ENCODE results near the gene ZNF598.

Gene ZNF598

GRCh38 chr16:2047330-2048115 is 37.9 kb upstream of the ZNF598 start, which contains the start of the genes NTHL1 and TSC2:
Gene NTHL1 (minus strand): TSS chr16:2047834. CDS start chr16:2047823, 11 bp downstream.
Gene TSC2 (plus strand): TSS chr16:2047985. CDS start chr16:2048616, 631 bp downstream.
- FAIRE-seq (peak; percentile 96), DNase-seq (ENCODE audit: insufficient read length) (peak; percentile 99)
- TF ChIP-seq POLR2A (IDR thresholded peaks at IDR 0.05; ENCODE audit: low read depth, low read length): peak; percentile 65; the same call in 1 of the 2 replicates
- no peak for TF ChIP-seq TAF1 (IDR thresholded peaks at IDR 0.05; ENCODE audit: borderline replicate concordance, low read depth, low read length)

- no peak for TF ChIP-seq POLR2A (IDR thresholded peaks at IDR 0.05; ENCODE audit: low read depth, low read length)
- TF ChIP-seq POLR2AphosphoS5 (IDR thresholded peaks at IDR 0.05; ENCODE audit: low read depth, low read length): no peak
- DNase-seq (ENCODE audit: insufficient read length): no peak
- FAIRE-seq: no peak
These were observed 37.3 kb upstream of the ZNF598 start for GRCh38 chr16:2046893-2047329.

- TF ChIP-seq TAF1 (IDR thresholded peaks at IDR 0.05; ENCODE audit: borderline replicate concordance, low read depth, low read length) (no peak), POLR2AphosphoS5 (IDR thresholded peaks at IDR 0.05; ENCODE audit: low read depth, low read length) (no peak), POLR2A (IDR thresholded peaks at IDR 0.05; ENCODE audit: low read depth, low read length) (no peak)
- FAIRE-seq: no peak
- no peak for DNase-seq (ENCODE audit: insufficient read length)
These were observed 36.6 kb upstream of the ZNF598 start for GRCh38 chr16:2045965-2046892.

- DNase-seq (ENCODE audit: insufficient read length) (no peak), FAIRE-seq (no peak)
- no peak for TF ChIP-seq TAF1 (IDR thresholded peaks at IDR 0.05; ENCODE audit: borderline replicate concordance, low read depth, low read length)
- no peak for TF ChIP-seq POLR2A (IDR thresholded peaks at IDR 0.05; ENCODE audit: low read depth, low read length)
- TF ChIP-seq POLR2AphosphoS5 (IDR thresholded peaks at IDR 0.05; ENCODE audit: low read depth, low read length): no peak
These were observed 34.9 kb upstream of the ZNF598 start for GRCh38 chr16:2044541-2044940.

GRCh38 chr16:2043667-2044451 is 34.2 kb upstream of the ZNF598 start:
- TF ChIP-seq POLR2A (IDR thresholded peaks at IDR 0.05; ENCODE audit: low read depth, low read length): no peak
- TF ChIP-seq POLR2AphosphoS5 (IDR thresholded peaks at IDR 0.05; ENCODE audit: low read depth, low read length): no peak
- TF ChIP-seq TAF1 (IDR thresholded peaks at IDR 0.05; ENCODE audit: borderline replicate concordance, low read depth, low read length): no peak
- peak; percentile 30 for FAIRE-seq
- no peak for DNase-seq (ENCODE audit: insufficient read length)

GRCh38 chr16:2042986-2043666 is 33.5 kb upstream of the ZNF598 start:
- no peak for FAIRE-seq
- TF ChIP-seq POLR2AphosphoS5 (IDR thresholded peaks at IDR 0.05; ENCODE audit: low read depth, low read length) (no peak), TAF1 (IDR thresholded peaks at IDR 0.05; ENCODE audit: borderline replicate concordance, low read depth, low read length) (no peak), POLR2A (IDR thresholded peaks at IDR 0.05; ENCODE audit: low read depth, low read length) (no peak)
- no peak for DNase-seq (ENCODE audit: insufficient read length)

- FAIRE-seq (no peak), DNase-seq (ENCODE audit: insufficient read length) (no peak)
- TF ChIP-seq POLR2A (IDR thresholded peaks at IDR 0.05; ENCODE audit: low read depth, low read length) (no peak), POLR2AphosphoS5 (IDR thresholded peaks at IDR 0.05; ENCODE audit: low read depth, low read length) (no peak), TAF1 (IDR thresholded peaks at IDR 0.05; ENCODE audit: borderline replicate concordance, low read depth, low read length) (no peak)
These were observed 32.8 kb upstream of the ZNF598 start for GRCh38 chr16:2042171-2042985.

- FAIRE-seq: no peak
- TF ChIP-seq TAF1 (IDR thresholded peaks at IDR 0.05; ENCODE audit: borderline replicate concordance, low read depth, low read length) (no peak), POLR2A (IDR thresholded peaks at IDR 0.05; ENCODE audit: low read depth, low read length) (no peak), POLR2AphosphoS5 (IDR thresholded peaks at IDR 0.05; ENCODE audit: low read depth, low read length) (no peak)
- no peak for DNase-seq (ENCODE audit: insufficient read length)
These were observed 31.3 kb upstream of the ZNF598 start for GRCh38 chr16:2040787-2041522.

GRCh38 chr16:2040041-2040786 is 30.6 kb upstream of the ZNF598 start:
- DNase-seq (ENCODE audit: insufficient read length) (no peak), FAIRE-seq (no peak)
- TF ChIP-seq TAF1 (IDR thresholded peaks at IDR 0.05; ENCODE audit: borderline replicate concordance, low read depth, low read length): no peak
- no peak for TF ChIP-seq POLR2A (IDR thresholded peaks at IDR 0.05; ENCODE audit: low read depth, low read length)
- no peak for TF ChIP-seq POLR2AphosphoS5 (IDR thresholded peaks at IDR 0.05; ENCODE audit: low read depth, low read length)
